Retinal pigment epithelial cell (primary cell): ENCODE measurements around the gene PRKG1.
A peak's percentile ranks its signal among the peaks of the same experiment; 100 is the strongest.

Experiments
- DNase-seq: peaks from one replicate; pipeline ENCODE4 v3.0.0-alpha.2; 2010; ENCODE audit warnings: low read depth
- H3K4me3 ChIP-seq: 2 replicates; pipeline ENCODE4 v1.5.1; 2011; ENCODE audit warnings: mild to moderate bottlenecking, low read length, control low read depth, moderate library complexity
- TF ChIP-seq, protein P1 (sequence below): conservative IDR thresholded peaks from 2 replicates; pipeline ENCODE4 v1.5.1; 2011; ENCODE audit warnings: low read depth, low read length, control low read depth, inconsistent platforms

The PRKG1 gene

DNA sequence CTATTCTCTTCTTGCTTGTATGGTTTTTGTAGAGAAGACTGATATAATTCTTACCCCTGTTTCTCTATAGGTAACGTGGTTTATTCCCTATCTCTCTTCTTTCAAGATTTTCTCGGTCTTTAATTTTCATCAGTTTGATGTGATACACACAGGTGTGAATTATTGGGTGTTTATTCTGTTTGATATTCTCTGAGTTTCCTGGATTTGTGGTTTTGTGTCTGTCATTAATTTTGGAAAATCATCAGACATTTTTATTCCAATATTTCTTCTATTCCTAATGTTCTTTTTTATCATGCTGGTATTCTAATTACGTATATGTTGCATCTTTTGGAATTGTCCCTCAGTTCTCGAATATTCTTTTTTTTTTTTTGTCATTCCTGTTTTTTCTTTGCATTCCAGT, 850.1 kb downstream of the PRKG1 start:
- TF ChIP-seq, protein P1, sequence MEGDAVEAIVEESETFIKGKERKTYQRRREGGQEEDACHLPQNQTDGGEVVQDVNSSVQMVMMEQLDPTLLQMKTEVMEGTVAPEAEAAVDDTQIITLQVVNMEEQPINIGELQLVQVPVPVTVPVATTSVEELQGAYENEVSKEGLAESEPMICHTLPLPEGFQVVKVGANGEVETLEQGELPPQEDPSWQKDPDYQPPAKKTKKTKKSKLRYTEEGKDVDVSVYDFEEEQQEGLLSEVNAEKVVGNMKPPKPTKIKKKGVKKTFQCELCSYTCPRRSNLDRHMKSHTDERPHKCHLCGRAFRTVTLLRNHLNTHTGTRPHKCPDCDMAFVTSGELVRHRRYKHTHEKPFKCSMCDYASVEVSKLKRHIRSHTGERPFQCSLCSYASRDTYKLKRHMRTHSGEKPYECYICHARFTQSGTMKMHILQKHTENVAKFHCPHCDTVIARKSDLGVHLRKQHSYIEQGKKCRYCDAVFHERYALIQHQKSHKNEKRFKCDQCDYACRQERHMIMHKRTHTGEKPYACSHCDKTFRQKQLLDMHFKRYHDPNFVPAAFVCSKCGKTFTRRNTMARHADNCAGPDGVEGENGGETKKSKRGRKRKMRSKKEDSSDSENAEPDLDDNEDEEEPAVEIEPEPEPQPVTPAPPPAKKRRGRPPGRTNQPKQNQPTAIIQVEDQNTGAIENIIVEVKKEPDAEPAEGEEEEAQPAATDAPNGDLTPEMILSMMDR, result no peak
- no peak for DNase-seq
- H3K4me3 ChIP-seq, result no peak overlapping the region

DNA sequence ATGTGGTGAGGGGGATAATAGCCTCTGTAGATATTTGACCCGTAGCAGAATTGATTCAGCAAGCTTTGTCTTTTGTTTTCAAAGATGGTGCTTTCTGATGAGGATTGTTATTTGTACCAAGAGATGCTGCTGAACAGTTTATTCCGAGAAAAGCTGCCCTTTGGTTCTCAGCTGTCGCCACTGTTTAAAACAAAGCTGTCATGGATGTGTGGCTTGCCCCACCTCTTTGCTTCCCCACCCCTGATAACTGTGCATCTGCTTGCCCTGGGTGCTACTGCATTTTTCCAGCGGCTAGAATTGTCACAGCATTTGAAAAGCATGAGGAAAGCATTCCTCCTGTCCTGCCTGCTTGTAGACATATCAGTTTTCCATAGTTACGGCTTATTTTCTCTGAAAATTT, 852.0 kb downstream of the PRKG1 start:
- DNase-seq, result no peak
- TF ChIP-seq, protein P1, result no peak
- H3K4me3 ChIP-seq, result no peak overlapping the region

DNA sequence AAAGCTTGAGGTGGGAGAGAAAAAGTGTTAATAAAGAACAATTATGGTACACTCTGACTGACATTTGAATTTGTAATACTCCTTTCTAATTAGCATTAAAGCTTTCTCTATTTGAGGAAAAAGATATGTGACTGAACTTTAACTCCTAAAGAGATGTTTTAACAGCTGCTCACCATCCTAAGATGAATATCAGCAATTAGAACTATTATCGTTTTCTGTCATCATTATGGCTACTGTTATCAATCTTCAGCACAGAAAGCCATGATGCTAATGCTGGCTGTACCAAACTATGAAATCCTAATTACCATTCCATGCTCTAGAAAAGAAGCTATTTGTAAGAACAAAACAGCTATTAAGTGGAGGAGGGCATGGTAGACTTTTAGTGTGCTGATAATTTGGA, 853.9 kb downstream of the PRKG1 start:
- TF ChIP-seq, protein P1, result no peak

DNA sequence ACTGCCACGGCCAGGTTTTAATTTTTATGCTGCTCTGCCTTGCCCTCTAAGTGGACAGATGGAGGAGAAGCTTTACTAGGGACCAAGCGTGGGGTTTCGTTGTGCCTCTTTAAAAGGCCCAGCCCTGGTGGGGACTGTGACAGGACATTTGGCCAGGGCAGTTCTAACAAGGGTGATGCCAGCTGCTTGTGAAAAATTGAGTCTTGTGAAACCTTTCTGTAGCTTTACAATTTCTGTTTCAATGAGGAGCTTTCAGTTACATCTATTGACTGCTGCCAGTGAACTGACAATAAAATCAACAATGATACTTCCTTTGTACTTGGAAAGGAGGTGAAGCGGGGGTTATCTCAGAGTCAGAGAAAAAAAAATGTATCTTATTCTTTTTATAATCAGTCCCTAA, 858.2 kb downstream of the PRKG1 start:
- DNase-seq, result no peak
- H3K4me3 ChIP-seq, result no peak overlapping the region
- TF ChIP-seq, protein P1, result no peak

More for the DNA sequence above, 853.9 kb downstream of the PRKG1 start:
- no peak overlapping the region for H3K4me3 ChIP-seq
- DNase-seq, result no peak

DNA sequence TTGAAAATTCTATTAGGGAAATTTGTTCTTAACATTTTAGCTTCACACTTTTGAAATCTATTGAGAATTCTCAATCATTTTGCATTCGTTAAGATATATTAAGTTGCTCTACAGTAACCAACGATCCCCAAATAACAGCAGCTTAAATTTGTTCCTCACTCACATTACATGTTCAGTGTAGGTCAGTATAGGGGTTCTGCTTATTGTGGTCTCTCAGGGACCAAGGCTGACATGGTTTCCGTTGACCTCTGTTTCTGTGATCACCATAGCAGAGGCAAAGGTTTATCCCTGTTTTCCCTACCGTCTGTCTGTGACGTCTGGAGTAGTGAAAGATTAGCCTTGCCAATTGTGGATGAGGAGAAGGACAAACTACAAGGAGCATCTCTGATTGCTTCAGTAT, 860.1 kb downstream of the PRKG1 start:
- no peak for DNase-seq
- H3K4me3 ChIP-seq, result no peak overlapping the region
- TF ChIP-seq, protein P1, result no peak

DNA sequence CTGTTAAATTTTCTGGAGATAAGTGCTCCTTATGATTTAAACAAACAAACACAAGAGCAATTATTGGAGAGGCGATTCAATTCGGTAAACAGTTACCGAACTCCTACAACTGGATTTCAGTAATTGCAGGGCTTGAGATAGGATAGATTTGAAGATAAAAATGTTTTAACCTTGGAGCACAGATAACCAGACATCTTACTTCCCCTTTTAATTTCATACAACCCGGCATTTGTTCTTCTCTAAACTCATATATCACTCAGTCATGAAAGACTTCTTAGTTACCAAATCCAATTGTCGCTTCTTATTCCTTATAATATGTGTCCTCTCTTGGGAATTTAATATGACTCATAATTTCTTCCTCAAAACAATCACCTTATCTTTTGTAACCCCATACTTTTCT, 861.1 kb downstream of the PRKG1 start:
- TF ChIP-seq, protein P1, result no peak
- H3K4me3 ChIP-seq, result no peak overlapping the region
- DNase-seq, result no peak

DNA sequence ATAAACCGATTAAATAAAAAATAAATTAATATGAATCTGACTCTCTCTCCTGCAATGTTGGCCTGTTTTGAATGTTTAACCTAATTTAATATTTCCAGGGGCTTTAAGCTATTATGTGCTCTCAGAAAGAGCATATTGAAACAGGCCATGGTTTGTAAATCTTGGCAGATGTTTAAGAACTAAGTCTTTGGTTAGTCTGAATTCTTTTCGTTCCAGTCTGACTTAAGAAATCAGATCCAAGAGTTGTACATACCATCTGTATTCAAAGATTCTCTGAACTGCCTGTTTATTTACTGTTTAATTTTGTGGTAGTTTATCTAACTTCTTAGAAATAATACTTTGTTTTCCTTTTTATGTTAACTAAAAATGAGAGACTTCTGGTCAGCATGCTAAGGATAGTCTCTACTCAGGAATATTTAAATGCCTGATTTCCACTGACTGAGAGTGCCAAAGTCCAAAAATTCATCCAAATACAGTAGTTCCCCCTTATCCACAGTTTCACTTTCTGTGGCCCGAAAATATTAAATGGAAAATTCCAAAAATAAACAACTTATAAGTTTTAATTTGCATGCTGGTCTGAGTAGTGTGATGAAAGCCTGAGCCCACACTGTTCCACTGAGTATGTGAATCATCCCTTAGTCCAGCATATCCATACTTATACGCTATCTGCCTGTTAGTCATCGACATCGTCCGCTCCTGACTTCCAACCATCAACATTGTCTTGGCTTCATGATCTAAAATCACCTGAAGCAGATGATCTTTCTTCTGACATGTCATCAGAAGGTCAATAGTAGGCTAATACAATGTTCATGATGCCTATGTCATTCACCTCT, 863.2 kb downstream of the PRKG1 start:
- DNase-seq, result peak; percentile 40
- H3K4me3 ChIP-seq, result no peak overlapping the region

More for the DNA sequence above, 863.2 kb downstream of the PRKG1 start:
- TF ChIP-seq, protein P1, result no peak
